Transverse colon (tissue), 4 donors: Measurements from ENCODE around the gene HNRNPH2.

Experiments used
- CTCF ChIP-seq, 5 experiments: fragments of 200-600 bp in 3 of 5; fragments of 450-650 bp in 2 of 5; sonication (generic) in 3 of 5; IDR thresholded peaks; 1 replicate in 2 of 5; 2 replicates in 3 of 5; pipeline ENCODE4 v1.5.1; 2016 to 2017; ENCODE audit warnings: antibody characterized with exemption in 5 of 5, inconsistent platforms in 3 of 5, mild to moderate bottlenecking in 2 of 5, moderate library complexity in 1 of 5
- EP300 ChIP-seq: sonication (generic); formaldehyde crosslinking; IDR thresholded peaks from one replicate; pipeline ENCODE4 v1.6.1; 2017; ENCODE audit warnings: antibody characterized with exemption, low read depth
- POLR2A ChIP-seq: fragments of 450-650 bp; IDR thresholded peaks from one replicate; pipeline ENCODE4 v1.6.1; 2016; ENCODE audit warnings: antibody characterized with exemption, mild to moderate bottlenecking, moderate library complexity
- POLR2AphosphoS5 ChIP-seq, 3 donors: sonication (generic); formaldehyde crosslinking; IDR thresholded peaks; one replicate each; pipeline ENCODE4 v1.6.1; 2016; ENCODE audit warnings: antibody characterized with exemption in 3 of 3

DNA sequence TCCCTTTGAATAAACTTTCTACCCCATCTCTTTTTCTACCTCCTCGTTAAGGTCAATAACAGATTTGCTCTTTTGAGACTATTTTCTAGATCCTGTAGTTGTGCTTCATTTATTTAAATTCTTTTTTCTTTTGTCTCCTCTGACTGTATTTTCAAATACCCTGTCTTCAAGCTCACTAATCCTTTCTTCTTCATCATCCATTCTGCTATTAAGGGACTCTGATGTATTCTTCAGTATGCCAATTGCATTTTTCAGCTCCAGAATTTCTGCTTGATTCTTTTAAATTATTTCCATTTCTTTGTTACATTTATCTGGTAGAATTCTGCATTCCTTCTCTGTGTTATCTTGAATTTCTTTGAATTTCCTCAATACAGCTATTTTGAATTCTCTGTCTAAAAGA lies 41.3 kb downstream of the HNRNPH2 start:
- TF ChIP-seq CTCF (IDR thresholded peaks at IDR 0.05) (no peak), POLR2A (no peak), POLR2AphosphoS5 (IDR thresholded peaks at IDR 0.05) (no peak), EP300 (no peak)
